Embryonic facial prominence (tissue), 1 donor: ENCODE results near the gene RAG1.
"Not testable (repeated sequence)": the region's sequence is repeated elsewhere in the genome, so short reads cannot be mapped to it uniquely, and the experiment has no call there.

Experiments
- DNase-seq: peaks from one replicate; pipeline ENCODE4 v3.0.0-alpha.2; 2016; ENCODE audit errors: extremely low spot score

The RAG1 gene

DNA sequence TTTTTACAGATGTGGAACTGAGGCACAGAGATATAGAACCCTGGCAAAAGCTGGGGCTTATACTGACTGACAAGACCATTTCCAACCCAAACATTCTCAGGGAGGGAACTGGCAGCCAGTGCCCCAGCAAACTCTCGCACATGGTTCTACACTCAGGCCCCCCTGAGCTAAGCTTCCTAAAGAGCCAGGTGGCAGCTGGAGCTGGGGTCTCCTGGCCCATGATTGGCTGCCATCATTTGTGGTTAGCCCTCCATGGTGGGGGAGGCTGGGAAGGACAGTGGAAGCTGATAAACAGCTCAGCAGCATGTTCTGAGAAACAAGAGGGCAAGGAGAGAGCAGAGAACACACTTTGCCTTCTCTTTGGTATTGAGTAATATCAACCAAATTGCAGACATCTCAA, at the start of gene RAG1:
Gene RAG1 (plus strand): TSS at position 314 of the 400 bp plus-strand sequence. CDS start 5,298 bp downstream, outside the sequence.
- no peak for DNase-seq

DNA sequence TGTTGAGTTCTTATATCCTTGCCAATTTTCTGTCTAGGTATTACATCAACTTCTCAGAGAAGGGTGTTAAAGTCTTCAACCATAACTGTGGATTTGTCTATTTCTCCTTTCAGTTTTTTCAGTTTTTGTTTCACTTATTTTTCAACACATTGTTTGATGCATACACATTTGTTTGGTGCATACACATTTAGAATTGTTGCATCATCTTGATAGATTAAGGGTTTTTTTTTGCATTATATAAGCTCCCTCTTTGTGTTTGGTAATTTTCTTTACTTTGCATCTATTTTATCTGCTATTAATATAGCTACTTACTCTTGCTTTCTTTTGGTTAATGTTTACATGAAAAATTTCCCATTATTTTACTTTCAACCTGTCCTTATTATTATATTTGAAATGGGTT, 37.0 kb upstream of the RAG1 start:
- no peak for DNase-seq

DNA sequence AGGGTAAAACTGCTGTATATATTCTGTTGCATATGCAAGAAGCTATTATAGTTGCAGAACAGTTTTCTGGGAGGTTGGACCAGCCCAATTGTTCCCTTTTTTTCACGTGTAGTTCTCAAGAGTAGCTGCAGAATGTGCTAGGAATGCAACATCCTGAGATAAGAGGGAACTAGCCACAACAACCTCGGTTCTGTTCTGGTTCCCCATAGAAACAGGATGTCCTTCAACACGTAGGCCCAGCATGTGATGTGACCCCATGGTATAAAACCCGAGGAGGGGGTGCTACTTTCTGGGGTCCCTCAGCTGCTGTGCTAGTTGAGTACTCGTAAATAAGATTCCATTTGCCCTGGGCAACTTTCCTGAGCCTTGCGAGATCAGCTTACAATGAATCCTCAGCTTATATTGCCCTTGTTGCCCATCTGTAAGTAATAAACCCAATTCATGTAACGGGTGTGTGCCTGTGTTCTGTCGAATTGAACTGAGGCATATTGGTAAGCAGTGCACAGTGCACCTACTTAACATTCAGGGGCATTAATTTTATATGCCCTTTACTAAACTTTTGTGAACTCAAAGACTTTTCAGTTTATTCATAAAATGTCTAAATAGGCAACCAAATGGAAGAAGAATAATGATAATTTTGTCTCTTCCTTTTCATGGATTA, 34.7 kb upstream of the RAG1 start:
- DNase-seq: no peak

DNA sequence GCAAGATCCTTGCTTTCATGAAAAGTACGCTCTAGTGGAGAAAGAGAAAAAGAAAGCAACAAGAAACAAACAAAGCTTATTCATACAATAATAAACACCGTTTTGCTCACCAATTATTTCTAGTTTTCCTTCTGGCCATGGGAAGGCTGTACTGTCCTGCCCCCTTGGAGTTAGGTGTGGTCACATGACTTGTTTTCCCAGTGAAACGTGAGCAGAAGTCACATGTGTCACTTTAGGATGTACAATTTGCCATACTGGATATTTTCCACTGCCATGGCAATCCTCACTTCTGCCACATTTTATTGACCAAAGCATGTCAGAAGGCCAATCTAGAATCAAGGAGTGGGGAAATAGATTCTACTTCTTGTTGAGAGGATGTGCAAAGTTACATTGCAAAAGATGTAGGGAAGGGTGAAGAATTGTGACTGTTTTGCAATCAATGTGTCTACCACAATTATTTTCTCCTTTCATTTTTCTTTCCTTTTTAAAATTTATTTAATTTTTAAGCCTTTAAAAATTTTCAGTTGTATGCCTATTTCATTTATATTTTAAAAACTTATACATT, 33.4 kb upstream of the RAG1 start:
- DNase-seq: no peak

DNA sequence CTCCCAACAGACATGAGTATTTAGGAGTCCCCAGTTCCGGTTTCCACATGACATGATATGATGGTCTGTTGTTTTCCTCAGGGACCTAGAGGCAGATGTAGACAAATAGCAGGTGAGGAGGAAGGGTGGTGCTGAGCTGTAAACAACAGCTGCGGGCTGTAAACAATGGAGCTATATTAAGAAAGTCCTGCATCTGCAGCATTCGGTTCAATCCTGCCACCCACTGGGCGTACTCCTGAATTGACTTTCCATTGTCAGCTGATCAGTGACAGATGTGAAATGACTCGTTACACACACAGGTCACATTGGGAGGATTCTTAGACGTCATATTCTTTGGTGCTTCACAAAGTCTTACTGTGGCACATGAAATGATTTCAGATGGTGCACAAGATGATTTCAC, 26.8 kb upstream of the RAG1 start:
- no peak for DNase-seq

DNA sequence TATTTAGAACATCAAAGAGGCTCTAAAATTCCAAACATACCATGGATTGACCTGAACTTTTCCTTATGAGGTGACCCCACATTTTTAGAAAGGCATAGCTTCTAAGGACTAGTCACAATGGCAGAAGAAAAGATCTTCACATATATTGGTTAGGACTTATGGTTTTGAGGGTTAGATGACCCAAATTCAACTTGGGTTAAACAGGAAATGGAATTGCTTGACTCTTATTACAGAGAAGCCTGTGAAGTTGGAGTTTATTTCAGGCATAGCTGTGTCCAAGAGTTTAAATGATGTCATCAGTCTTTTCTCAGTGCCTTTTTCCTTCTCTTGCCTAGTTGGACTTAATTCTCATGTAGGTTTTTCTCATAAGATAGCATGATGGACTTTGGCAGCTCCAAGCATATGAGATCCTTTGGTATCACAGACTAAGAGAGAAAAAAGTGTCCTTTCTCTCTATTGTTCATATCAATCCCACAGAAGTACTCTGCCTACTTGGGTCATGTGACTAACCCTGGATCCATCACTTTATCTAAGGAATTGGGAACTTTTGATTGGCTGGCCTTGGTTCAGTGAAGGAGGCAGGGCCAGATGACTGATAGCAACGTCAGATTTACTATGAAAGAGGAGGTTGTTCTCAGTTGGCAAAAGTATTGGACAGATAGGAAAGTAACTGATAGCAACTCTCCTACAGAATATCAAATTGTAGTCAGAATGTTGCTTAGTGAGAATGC, 17.3 kb upstream of the RAG1 start:
- DNase-seq: no peak

DNA sequence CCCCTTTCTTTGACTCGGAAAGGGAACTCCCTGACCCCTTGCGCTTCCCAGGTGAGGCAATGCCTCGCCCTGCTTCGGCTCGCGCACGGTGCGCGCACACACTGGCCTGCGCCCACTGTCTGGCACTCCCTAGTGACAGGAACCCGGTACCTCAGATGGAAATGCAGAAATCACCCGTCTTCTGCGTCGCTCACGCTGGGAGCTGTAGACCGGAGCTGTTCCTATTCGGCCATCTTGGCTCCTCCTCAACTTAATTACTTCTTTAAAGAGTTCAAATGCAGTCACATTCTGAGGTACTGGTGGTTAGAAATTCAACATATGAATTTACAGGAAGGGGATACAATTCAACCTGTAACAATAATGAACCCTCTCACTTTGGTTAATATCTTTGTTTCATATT, 10.4 kb upstream of the RAG1 start:
- DNase-seq: not testable (repeated sequence)

DNA sequence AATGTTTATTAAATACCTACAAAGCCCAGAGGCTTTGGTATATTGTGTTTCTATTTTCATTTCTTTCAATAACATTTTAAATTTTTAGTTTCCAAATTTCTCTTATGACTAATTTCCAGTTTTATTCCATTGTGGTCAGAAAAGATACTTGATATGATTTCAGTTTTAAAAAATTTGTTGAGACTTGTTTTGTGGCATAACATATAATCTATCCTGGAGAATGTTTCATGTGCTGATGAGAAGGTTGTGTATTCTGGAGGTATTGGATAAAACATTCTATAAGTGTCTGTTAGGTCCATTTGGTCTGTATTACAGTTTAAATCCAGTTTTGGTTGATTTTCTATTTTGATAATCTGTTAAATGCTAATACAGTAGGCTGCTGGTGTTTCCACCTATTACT, 9.8 kb upstream of the RAG1 start:
- DNase-seq: no peak

DNA sequence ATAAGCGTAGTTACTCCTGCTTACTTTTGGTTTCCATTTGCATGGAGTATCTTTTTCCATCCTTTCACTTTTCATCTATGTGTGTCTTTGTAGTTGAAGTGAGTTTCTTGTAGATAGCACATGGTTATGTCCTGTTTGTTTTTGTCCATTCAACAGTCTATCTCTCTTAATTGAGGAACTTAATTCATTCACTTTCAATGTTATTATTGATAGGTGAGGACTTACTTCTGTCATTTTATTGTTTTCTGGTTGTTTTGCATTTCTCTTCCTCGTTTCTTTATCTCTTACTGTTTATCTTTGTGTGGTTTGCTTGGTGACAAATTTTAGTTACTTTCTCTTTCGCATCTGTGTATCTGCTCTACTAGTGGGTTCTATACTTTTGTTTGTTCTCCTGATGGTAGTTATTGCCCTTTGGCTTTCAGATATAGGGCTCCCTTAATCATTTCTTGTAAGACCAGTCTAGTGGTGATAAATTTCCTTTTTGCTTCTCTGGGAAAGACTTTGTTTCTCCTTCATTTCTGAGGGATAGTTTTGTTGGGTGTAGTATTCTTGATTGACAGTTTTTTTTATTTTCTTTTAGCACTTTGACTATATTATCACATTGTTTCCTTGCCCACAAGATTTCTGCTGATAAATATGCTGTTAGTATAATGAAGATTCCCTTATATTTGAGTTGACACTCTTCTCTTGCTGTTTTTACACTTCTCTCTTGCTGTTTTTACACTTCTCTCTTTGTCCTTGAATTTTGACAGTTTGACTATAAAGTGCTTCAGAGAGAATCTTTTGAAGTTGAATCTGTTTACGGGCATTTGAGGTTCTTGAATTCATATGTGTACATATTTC, 9.0 kb upstream of the RAG1 start:
- no peak for DNase-seq

DNA sequence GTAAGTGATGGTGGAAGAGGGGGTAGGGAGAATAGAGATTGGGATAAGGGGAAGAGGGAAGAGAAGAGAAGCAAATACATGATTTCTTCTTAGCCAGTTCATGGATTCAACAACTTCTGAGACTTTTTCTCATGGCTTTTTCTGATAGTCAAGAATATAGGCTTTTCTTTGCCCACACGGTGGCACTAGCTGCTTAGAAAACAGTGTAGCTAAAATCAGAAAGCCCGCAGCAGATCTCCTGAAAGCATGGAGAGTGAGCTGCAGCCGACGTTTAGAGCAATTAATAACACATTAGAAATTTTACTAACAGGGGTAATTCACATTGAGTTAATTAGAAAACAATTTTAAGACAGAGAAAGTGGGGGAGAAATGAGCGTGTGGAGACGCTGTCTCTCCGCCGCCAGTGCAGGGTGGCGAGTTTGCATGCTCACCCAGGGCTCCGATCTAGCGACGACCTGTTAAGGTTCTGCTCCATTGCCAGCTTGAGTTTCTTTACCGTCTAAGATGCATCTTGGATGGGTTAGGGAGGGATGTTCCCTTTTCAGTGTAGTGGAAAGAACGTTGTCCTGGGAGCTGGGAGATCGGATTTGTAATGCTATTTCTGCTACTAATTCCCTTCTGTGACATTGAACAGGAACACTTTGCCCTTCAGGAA, 3.3 kb upstream of the RAG1 start:
- peak; percentile 40 for DNase-seq

DNA sequence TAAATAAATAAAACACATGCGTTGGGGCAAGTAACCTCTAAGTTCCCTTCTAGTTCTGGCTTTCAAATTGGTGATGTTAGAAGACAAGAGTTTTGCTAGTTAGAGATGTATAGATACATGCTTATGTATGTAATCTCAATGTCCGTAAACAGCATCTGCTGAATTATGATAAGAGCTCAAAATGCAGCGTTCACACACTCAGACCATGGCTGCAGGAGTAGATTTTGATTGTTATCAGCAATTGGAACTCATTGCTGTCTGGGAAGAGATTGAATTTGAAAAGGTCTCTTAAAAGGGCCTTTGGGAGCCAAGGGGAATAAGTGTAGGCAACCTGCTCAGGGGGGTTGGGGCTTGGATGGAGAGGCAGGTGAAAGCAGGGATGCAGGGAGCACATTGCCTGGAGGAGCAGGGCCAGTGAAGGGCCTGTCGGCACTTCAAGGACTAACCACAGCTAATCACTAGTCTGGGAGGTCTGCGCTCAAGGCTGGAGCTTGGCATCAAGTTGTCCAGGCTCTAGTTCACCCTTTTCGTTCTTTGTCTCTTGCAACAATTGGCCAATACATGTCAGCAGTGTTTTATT, 2.7 kb upstream of the RAG1 start:
- DNase-seq: no peak

DNA sequence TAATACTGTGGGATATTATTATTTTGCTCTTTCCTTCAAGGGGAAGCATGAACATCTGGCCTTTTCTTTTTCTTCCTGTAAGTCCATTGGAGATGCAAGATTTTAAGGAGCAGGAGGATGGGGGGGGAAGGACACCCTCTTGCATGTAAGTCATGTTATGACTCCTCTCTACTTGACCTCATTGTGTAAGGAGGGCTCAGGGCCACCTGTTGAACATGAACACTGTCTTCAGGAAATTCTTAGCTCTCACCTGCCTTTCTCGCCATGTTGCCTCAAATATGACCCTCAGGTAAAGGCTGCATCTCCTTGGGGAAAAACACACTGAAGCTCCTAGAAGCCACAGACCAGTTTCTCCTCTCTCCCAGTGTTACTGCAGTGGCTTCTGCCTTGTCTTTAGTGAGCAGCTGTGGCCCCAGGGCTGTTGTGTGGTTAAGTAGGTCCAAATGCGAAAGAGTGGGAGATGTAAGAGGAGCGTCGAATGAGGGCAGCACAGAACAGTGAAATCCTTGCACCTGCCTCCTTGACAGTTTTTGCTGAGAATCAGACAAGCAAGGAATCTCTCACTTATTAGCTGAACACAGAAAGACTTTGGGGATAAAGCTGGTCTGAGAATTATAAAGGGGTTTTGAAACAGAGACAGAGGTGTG, 1.3 kb upstream of the RAG1 start:
- no peak for DNase-seq

DNA sequence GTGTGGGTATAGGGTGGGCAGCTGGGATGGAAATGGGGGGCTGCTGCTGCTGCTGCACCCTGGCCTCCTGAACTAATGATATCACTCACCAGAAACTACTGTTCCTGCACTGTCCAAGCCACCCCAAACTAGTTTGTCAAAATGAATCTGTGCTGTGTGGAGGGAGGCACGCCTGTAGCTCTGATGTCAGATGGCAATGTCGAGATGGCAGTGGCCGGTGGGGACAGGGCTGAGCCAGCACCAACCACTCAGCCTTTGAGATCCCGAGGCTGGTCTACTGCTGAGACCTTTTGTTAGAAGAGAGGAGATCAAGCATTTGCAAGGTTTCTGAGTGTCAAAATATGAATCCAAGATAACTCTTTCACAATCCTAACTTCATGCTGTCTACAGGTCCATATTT, 1.3 kb downstream of the RAG1 start:
- DNase-seq: no peak

DNA sequence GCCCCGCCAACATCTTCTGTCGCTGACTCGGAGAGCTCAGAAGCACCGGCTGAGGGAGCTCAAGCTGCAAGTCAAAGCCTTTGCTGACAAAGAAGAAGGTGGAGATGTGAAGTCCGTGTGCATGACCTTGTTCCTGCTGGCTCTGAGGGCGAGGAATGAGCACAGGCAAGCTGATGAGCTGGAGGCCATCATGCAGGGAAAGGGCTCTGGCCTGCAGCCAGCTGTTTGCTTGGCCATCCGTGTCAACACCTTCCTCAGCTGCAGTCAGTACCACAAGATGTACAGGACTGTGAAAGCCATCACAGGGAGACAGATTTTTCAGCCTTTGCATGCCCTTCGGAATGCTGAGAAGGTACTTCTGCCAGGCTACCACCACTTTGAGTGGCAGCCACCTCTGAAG, 6.7 kb downstream of the RAG1 start:
- no peak for DNase-seq

DNA sequence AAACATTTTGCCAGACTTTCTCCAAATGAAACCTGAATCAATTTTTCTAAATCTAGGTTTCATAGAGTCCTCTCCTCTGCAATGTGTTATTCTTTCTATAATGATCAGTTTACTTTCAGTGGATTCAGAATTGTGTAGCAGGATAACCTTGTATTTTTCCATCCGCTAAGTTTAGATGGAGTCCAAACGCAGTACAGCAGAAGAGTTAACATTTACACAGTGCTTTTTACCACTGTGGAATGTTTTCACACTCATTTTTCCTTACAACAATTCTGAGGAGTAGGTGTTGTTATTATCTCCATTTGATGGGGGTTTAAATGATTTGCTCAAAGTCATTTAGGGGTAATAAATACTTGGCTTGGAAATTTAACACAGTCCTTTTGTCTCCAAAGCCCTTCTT, 9.6 kb downstream of the RAG1 start:
- DNase-seq: no peak

DNA sequence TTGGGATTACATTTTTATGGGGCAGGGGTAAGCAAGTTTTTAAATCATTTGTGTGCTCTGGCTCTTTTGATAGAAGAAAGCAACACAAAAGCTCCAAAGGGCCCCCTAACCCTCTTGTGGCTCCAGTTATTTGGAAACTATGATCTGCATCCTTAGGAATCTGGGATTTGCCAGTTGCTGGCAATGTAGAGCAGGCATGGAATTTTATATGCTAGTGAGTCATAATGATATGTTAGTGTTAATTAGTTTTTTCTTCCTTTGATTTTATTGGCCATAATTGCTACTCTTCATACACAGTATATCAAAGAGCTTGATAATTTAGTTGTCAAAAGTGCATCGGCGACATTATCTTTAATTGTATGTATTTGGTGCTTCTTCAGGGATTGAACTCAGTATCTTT, 10.1 kb downstream of the RAG1 start:
- peak; percentile 18 for DNase-seq

DNA sequence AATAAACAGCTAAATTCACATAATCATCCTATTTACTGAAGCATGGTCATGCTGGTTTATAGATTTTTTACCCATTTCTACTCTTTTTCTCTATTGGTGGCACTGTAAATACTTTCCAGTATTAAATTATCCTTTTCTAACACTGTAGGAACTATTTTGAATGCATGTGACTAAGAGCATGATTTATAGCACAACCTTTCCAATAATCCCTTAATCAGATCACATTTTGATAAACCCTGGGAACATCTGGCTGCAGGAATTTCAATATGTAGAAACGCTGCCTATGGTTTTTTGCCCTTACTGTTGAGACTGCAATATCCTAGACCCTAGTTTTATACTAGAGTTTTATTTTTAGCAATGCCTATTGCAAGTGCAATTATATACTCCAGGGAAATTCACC, 10.7 kb downstream of the RAG1 start:
- no peak for DNase-seq

DNA sequence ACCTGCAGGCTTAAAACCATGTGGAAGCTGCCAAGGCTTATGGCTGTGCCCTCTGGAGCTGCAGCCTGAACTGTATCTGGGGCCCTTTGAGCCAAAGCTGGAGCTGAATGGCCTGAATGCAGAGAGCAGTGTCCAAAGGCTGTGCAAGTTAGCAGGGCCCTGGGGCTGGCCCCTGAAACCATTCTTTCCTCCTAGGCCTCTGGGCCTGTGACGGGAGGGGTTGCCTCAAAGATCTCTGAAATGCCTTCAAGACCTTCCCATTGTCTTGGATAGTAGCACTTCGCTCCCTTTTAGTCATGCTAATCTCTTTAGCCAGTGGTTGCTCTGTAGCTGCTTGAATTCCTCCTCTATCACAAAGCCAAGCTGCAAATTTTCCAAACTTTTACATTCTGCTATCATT, 13.7 kb downstream of the RAG1 start:
- no peak for DNase-seq

DNA sequence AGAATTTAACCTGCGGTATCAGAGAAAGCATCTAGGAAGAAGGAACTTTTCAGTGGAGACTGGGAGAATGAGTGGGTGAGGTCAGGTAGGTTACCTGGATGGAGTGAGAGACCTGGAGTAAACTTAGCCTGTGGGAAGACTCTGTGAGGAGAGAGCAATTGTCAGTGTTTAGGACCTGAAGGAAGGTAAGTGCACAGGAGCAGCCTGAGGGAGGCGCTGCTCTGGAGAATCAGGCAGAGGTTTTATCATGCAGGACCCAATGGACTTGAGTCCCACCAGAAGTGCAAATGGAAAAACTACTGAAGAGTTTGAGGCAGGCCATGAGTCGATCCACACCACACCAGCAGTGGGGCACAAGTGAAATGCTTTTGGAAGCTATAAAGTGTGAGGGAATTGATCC, 15.9 kb downstream of the RAG1 start:
- DNase-seq: no peak

DNA sequence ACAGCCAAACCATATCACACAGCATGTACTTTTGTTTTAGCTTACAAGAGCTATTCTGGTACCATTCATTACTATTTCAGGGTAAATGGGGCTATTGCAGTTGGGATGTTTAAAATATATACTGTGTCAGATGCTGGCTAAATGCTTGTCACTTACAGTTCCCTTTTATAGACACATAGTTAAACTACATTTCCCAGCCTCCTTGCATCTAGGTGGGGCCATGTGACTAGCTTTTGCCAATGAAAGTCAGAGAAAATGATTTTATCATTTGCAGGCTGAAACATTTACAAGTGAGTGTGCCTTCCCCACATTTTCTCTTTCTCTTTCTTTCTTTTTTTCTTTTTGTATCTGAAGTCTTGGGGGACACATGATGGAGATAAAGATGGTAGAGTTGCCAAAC, 18.7 kb downstream of the RAG1 start:
- no peak for DNase-seq

DNA sequence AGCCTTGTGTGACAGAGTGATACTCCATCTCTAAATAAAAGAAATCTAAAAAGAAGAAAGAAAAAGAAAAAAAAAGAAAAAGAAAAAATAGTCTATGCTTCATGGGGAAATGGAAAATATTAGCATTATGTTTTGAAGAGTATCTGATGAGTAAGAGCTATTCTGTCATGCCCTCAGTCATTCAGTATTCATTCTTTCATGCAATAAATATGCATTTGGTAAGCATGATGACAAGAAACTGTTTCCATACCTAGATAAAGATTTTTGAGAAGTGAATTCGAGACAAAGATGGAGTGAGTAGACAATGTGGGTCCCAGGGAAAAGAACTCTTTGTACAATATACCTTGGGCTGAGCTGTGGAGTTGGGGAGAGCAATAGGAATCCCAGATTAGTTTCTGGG, 20.3 kb downstream of the RAG1 start:
- no peak for DNase-seq
